Chondrocyte (in vitro differentiated cells): Measurements from ENCODE around the gene ZNF302. TPM values are rescaled to one million over a fixed set of nuclear protein-coding genes. Genes with fewer than 3 reads are reported as not detected.
A peak's percentile ranks its signal among the peaks of the same experiment; 100 is the strongest.

Source experiments
- DNase-seq: peaks from one replicate; pipeline ENCODE4 v3.0.0; 2021; ENCODE audit warnings: mixed read lengths, low spot score
- H3K27ac Mint-ChIP-seq: one replicate; pipeline ENCODE4 v1.8.0; 2021; ENCODE audit warnings: mild to moderate bottlenecking, moderate library complexity, mixed read lengths; ENCODE audit not compliant: unreplicated experiment
- H3K27me3 Mint-ChIP-seq: 2 replicates; pipeline ENCODE4 v1.8.0; 2021; ENCODE audit warnings: low read depth, mixed read lengths
- H3K36me3 Mint-ChIP-seq: 2 replicates; pipeline ENCODE4 v1.8.0; 2021; ENCODE audit warnings: low read depth, mixed read lengths
- H3K4me1 Mint-ChIP-seq: 2 replicates; pipeline ENCODE4 v1.8.0; 2021; ENCODE audit warnings: low read depth, mild to moderate bottlenecking, mixed read lengths
- H3K4me3 Mint-ChIP-seq: one replicate; pipeline ENCODE4 v1.8.0; 2021; ENCODE audit warnings: mild to moderate bottlenecking, moderate library complexity, mixed read lengths; ENCODE audit not compliant: unreplicated experiment
- H3K9me3 Mint-ChIP-seq: 2 replicates; pipeline ENCODE4 v1.8.0; 2021; ENCODE audit warnings: low read depth, mixed read lengths
- total RNA-seq: library from RNA; stranded (reverse); gene quantifications from 3 replicates; pipeline ENCODE4 v1.2.1, GENCODE V29; 2021
- TF ChIP-seq, protein P1 (sequence below): fragments of 200-600 bp; sonication (generic); IDR thresholded peaks from 2 replicates; pipeline ENCODE4 v1.5.0; 2021; ENCODE audit warnings: antibody characterized with exemption, mild to moderate bottlenecking, moderate library complexity

Gene ZNF302
- total RNA-seq, 1 donor from 2014 or later: 23.3 TPM

DNA sequence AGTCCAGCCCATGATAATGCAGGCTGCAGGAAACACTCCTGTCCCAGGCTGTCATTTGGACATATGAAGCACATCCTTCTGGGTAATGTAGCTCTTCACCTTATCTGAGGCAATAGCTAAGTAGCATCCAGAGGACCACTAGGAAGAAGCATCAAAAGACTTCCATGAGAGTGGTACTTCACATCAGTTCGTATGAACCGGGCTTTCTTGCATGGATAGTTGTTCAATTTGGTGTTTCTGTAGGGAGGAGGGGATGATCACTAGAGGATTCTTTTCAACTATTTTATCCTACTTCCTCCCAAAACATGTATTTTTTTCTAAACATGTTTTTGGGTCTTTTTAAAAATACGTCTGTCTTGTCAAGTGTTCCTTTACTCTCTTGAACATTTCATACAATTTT lies 12.9 kb downstream of the ZNF302 start:
- TF ChIP-seq, protein P1, sequence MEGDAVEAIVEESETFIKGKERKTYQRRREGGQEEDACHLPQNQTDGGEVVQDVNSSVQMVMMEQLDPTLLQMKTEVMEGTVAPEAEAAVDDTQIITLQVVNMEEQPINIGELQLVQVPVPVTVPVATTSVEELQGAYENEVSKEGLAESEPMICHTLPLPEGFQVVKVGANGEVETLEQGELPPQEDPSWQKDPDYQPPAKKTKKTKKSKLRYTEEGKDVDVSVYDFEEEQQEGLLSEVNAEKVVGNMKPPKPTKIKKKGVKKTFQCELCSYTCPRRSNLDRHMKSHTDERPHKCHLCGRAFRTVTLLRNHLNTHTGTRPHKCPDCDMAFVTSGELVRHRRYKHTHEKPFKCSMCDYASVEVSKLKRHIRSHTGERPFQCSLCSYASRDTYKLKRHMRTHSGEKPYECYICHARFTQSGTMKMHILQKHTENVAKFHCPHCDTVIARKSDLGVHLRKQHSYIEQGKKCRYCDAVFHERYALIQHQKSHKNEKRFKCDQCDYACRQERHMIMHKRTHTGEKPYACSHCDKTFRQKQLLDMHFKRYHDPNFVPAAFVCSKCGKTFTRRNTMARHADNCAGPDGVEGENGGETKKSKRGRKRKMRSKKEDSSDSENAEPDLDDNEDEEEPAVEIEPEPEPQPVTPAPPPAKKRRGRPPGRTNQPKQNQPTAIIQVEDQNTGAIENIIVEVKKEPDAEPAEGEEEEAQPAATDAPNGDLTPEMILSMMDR: no peak
- Mint-ChIP-seq H3K36me3 (peaks cover 6% of the 10 kb centered on the region), H3K9me3 (peaks cover 67% of the 10 kb centered on the region), H3K27ac (no peak overlapping the region), H3K4me1 (no peaks in the 10 kb centered on the region), H3K4me3 (no peak overlapping the region), H3K27me3 (no peaks in the 10 kb centered on the region)
- DNase-seq: no peak

DNA sequence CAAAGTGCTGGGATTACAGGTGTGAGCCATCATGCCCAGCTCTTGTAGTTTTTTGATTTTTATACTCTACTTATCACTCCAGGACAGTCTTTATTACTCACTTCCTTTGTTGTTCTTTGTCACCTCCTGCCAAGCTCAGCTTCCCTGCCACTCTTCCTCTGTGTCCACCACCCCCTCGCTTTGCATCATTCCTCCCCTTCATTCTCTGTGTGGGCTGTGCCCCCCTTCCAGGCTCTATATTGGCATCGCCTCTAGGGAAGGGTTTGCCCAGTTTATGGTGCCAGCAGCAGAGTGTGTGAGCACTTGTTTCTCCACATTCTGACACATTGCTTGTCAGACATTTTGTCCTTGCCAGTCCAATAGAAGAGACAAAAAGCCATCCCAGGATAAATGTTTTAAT lies 15.1 kb downstream of the ZNF302 start:
- Mint-ChIP-seq H3K4me1 (no peaks in the 10 kb centered on the region), H3K9me3 (peaks cover 47% of the 10 kb centered on the region), H3K27ac (no peak overlapping the region), H3K4me3 (no peak overlapping the region), H3K36me3 (no peaks in the 10 kb centered on the region), H3K27me3 (no peaks in the 10 kb centered on the region)
- no peak for DNase-seq
- TF ChIP-seq, protein P1: no peak

DNA sequence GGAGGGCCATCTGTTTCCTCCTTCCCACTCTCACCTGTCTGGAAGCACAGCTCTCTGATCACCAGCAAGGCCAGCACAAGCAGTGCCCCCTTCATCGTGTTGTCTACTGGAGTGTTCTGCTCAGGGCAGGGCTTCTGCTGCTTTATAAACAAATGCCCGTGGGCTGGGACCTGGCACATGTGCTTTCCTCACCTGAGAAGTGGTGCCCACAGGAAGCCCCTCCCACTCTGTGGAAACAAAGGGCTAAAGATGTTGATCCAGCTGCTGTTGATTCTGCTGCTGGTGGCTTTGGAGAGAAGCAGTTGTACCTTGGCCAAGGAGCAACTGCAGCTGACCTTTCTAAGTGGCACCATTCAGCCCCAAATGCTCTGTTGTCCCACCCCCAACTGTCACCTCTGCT lies 30.2 kb downstream of the ZNF302 start:
- TF ChIP-seq, protein P1: no peak
- Mint-ChIP-seq H3K36me3 (peaks cover 1% of the 10 kb centered on the region), H3K4me1 (no peaks in the 10 kb centered on the region), H3K9me3 (peaks cover 24% of the 10 kb centered on the region), H3K27ac (no peak overlapping the region), H3K4me3 (no peak overlapping the region), H3K27me3 (no peaks in the 10 kb centered on the region)
- DNase-seq: no peak

DNA sequence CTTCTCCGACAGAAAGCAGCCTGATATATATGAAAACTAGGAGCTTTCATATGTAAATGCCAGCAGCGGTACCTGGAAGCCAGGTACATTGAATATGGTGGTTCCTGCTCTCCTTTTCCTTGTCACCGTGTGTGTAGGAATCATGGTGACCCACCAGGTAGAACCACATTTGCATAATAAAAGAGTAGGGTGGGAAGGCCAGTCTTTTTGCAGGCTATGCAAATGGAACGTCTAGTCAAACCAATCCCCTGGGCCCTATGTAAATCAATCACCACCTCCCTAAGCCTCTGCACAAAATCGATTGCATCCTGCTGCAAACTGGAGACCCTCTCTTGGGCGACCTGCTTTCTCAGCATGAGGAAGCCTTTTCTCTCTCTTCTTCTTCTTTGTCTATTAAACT lies 34.4 kb downstream of the ZNF302 start:
- no peak overlapping the region for H3K27ac Mint-ChIP-seq
- no peak overlapping the region for H3K4me3 Mint-ChIP-seq
- H3K9me3 Mint-ChIP-seq: peaks cover 19% of the 10 kb centered on the region
- peaks cover 3% of the 10 kb centered on the region for H3K36me3 Mint-ChIP-seq
- peaks cover 8% of the 10 kb centered on the region for H3K27me3 Mint-ChIP-seq
- TF ChIP-seq, protein P1: no peak
- no peak for DNase-seq
- no peaks in the 10 kb centered on the region for H3K4me1 Mint-ChIP-seq

DNA sequence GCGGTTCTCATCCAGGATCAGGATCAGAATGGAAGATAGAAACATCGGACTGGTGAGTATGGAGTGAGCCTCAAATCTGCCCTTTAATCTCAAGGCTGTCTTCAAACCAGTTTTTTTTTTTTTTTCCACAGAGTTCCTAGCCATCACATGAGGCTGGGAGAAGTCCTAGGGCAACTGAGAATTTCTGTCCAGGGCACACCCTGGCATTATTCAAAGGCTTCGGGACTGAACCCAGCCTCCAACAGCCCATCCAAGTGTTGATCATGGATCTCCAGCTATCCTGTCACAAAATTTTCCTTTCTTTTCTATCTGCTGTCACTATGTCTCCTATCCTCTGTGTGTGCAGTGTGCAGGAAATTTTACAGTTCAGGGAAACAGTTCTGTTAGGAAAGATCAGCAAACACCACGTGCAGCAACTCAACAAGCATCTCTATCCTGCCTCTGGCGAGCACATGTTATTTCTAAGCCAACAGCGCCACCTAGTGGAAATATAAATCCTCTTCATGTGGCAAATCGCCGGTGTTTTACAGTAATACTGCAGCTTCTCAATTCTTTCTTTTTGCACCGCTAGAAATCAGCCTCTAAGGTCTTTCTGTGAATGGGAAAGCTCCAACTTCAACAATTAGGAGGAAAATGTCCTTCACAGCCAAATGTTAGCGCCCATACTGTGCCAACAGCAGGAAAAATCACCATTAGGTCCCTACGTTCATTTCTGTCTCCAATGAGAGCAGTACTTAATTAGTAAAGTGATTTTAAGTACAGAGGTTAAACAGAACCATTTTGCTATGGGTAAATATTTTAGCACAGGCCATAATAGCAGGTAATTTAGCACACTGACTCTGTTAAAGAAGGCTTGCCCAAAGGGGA lies 35.1 kb downstream of the ZNF302 start:
- H3K9me3 Mint-ChIP-seq: peaks cover 16% of the 10 kb centered on the region

More for the DNA sequence above, 35.1 kb downstream of the ZNF302 start:
- DNase-seq: no peak
- Mint-ChIP-seq H3K4me3 (no peak overlapping the region), H3K27ac (no peak overlapping the region), H3K36me3 (peaks cover 3% of the 10 kb centered on the region), H3K27me3 (peaks cover 13% of the 10 kb centered on the region), H3K4me1 (no peaks in the 10 kb centered on the region)
- TF ChIP-seq, protein P1: peak; percentile 85
